ENCODE results near the gene POLR3B.
"Not testable (repeated sequence)": the region's sequence is repeated elsewhere in the genome, so short reads cannot be mapped to it uniquely, and the experiment has no call there.

Gene POLR3B

DNA sequence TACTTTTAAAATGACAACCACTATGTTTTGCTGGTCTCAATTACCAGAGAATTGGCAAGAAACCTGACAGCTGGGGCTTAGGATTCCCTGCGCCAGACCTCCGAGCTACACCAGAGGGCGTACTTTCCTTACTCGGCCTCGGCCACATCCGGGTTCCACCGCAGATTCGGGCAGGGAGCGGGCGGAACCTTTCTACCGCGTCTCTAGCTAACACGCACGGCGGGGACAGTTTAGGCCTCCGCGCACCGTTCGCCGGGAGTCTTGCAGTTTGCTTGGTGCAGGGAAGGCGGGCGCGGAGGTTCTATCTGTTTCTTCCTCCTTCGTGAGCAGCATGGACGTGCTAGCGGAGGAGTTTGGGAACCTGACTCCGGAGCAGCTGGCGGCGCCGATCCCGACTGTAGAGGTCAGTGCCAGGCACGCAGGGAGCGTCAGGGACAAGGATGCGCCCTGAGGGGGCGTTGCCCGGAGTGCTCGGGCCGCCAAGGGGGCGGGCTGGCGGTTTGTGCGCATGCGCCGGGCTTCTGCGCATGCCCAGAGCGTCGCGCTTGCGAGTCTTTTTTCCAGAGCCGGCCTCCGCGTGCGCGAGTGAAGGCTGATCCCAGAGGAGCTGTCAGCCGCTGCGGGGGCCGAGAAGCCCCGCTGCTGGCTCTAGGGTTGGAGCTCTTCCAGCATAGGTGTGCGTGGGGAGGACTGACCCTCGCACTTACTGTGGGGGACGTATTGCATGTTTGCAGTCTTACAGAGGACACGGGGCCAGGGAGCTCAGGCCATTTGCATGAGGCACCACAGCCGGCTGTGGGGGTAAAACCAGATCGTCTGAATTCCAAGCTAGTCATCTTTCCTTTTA, at the start of gene POLR3B:
Gene POLR3B (plus strand): TSS at position 200 of the 847 bp plus-strand sequence. CDS start 132 bp downstream, at position 332.
- Histone ChIP-seq H3K9me3 (ENCODE audit: control insufficient read depth in 2 of 2, low read length in 2 of 2) (no peaks in the 10 kb centered on the region), H3K36me3 (ENCODE audit: control insufficient read depth in 2 of 2, insufficient read depth in 2 of 2, low read length in 2 of 2) (no peaks in the 10 kb centered on the region), H3K27ac (ENCODE audit: low read depth in 2 of 2, low read length in 2 of 2) (peak within 1 kb of the TSS; percentile 94 to 97), H3K4me1 (ENCODE audit: control insufficient read depth in 2 of 2, insufficient read depth in 2 of 2, low read length in 2 of 2) (peaks cover 11 to 13% of the 10 kb centered on the region in 2 donors), H3K4me3 (ENCODE audit: low read length in 2 of 2) (peak within 1 kb of the TSS; percentile 81 to 94), H3K27me3 (ENCODE audit: control insufficient read depth in 2 of 2, insufficient read depth in 2 of 2, low read length in 2 of 2) (no peaks in the 10 kb centered on the region), H3K9ac (ENCODE audit: low read depth in 1 of 2, low read length in 2 of 2) (peak within 1 kb of the TSS; percentile 74 to 87)

DNA sequence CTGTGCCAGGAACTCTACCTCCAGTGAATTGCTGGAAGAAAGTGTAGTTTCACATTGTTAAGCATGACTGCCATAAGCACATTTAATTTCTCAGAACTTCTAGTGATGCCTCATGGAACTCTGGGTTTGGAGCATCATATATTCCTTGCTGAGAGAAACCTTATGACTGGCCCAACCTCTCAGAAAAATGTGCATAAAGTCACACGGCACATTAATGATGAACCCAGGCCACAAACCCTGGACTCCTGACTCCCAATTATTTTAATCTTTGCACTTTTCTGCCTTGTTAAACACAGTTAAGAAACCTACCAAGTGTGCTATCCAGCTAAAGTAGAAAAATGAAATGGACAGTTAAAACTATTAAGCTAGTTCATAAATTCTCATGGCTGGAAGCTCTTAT, 49.4 kb upstream of the POLR3B start:
- Histone ChIP-seq H3K27me3 (ENCODE audit: control insufficient read depth in 2 of 2, insufficient read depth in 2 of 2, low read length in 2 of 2) (no peaks in the 10 kb centered on the region), H3K4me3 (ENCODE audit: low read length in 2 of 2) (no peak overlapping the region), H3K36me3 (ENCODE audit: control insufficient read depth in 2 of 2, insufficient read depth in 2 of 2, low read length in 2 of 2) (peaks cover 0 to 3% of the 10 kb centered on the region in 2 donors), H3K9ac (ENCODE audit: low read depth in 1 of 2, low read length in 2 of 2) (no peak overlapping the region), H3K27ac (ENCODE audit: low read depth in 2 of 2, low read length in 2 of 2) (no peak overlapping the region), H3K9me3 (ENCODE audit: control insufficient read depth in 2 of 2, low read length in 2 of 2) (no peaks in the 10 kb centered on the region), H3K4me1 (ENCODE audit: control insufficient read depth in 2 of 2, insufficient read depth in 2 of 2, low read length in 2 of 2) (peaks cover 22 to 54% of the 10 kb centered on the region in 2 donors)

DNA sequence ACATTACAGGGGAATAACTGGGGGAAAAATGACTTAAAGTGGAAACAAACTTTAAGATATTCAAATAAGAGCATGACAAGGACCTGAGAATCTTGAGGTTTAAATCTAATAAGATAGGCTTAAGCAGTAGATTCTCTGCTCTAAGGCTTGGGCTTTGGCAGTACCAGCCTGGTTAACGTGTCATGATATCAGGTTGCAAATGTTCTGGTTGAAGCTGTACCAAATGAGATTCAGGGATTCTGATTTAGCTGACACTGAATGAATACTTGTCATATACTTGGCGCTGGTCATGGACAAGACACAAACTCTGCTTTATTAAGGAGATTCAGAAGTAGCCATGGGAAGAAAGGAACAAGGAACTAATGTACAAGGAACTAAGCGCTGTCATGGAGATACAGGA, 48.9 kb upstream of the POLR3B start:
- Histone ChIP-seq H3K27ac (ENCODE audit: low read depth in 2 of 2, low read length in 2 of 2) (no peak overlapping the region), H3K4me3 (ENCODE audit: low read length in 2 of 2) (no peak overlapping the region), H3K4me1 (ENCODE audit: control insufficient read depth in 2 of 2, insufficient read depth in 2 of 2, low read length in 2 of 2) (peaks cover 22 to 50% of the 10 kb centered on the region in 2 donors), H3K9me3 (ENCODE audit: control insufficient read depth in 2 of 2, low read length in 2 of 2) (no peaks in the 10 kb centered on the region), H3K36me3 (ENCODE audit: control insufficient read depth in 2 of 2, insufficient read depth in 2 of 2, low read length in 2 of 2) (peaks cover 0 to 3% of the 10 kb centered on the region in 2 donors), H3K9ac (ENCODE audit: low read depth in 1 of 2, low read length in 2 of 2) (no peak overlapping the region), H3K27me3 (ENCODE audit: control insufficient read depth in 2 of 2, insufficient read depth in 2 of 2, low read length in 2 of 2) (no peaks in the 10 kb centered on the region)

DNA sequence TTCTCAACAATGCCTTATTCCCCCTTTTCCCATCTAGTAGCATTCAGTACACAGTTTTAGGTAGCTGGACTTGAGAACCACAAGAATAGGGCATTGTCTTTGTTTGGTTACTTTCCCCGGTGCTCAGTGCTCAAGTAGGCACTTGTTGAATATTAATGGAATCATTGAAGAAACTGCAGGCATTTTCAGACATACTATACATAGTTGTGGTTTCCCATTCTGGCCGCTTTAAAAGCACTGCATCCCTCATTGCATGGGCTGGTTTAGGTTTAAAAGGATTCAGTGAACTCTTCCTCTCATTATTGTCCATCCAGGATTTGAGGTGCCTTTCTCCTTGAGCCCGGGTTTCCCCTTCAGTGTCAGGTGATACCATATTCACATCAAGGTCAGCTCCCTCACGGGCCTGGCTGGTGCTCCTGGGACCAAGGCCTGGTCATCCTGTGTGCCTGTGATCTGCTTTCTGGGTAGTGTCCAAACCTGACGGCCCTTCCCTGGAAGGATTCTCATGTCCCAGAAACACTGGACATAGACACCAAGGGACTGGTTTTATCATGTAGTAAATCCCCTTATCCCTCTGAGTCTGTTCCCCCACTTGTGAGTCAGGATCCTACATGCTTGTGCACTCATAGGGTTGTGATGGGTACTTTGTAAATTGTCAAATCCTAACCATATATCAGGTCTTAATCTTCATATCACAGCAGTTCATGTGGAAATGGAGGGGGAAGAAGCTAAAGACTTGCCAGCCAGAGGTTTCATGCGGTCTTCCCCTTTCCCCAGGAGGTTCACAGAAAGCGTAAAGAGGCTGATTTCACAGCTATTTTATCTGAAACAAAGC, 47.7 kb upstream of the POLR3B start:
- Histone ChIP-seq H3K9ac (ENCODE audit: low read depth in 1 of 2, low read length in 2 of 2) (no peak overlapping the region), H3K4me1 (ENCODE audit: control insufficient read depth in 2 of 2, insufficient read depth in 2 of 2, low read length in 2 of 2) (peaks cover 12 to 40% of the 10 kb centered on the region in 2 donors), H3K4me3 (ENCODE audit: low read length in 2 of 2) (no peak overlapping the region), H3K27me3 (ENCODE audit: control insufficient read depth in 2 of 2, insufficient read depth in 2 of 2, low read length in 2 of 2) (no peaks in the 10 kb centered on the region), H3K27ac (ENCODE audit: low read depth in 2 of 2, low read length in 2 of 2) (peak overlapping the region in 1 of 2 donors; percentile 17), H3K36me3 (ENCODE audit: control insufficient read depth in 2 of 2, insufficient read depth in 2 of 2, low read length in 2 of 2) (peaks cover 3 to 4% of the 10 kb centered on the region in 2 donors), H3K9me3 (ENCODE audit: control insufficient read depth in 2 of 2, low read length in 2 of 2) (no peaks in the 10 kb centered on the region)

DNA sequence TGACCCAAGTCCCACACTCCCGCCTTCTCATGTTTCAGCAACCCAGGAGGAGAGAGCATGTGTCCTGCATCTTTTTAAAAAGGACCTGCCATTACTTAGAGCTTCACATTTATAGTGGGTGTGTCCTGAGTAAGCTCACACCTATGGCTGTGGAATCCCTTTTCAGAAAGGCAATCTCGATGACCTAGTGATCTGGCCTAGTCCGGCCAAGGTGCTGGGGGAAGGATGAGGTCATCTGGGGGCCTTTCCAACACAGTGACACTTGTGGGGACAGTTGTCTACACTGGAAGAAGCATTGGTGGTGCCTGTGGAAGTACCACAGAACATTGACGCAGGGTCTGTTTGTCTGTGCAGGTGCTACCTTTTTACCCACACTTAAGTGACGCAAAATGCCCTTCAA, 46.9 kb upstream of the POLR3B start:
- no peak overlapping the region for H3K4me3 ChIP-seq (ENCODE audit: low read length in 2 of 2)
- H3K9me3 ChIP-seq (ENCODE audit: control insufficient read depth in 2 of 2, low read length in 2 of 2), result no peaks in the 10 kb centered on the region
- peaks cover 12 to 35% of the 10 kb centered on the region in 2 donors for H3K4me1 ChIP-seq (ENCODE audit: control insufficient read depth in 2 of 2, insufficient read depth in 2 of 2, low read length in 2 of 2)
- no peak overlapping the region for H3K9ac ChIP-seq (ENCODE audit: low read depth in 1 of 2, low read length in 2 of 2)
- peak overlapping the region in 1 of 2 donors; percentile 5 for H3K27ac ChIP-seq (ENCODE audit: low read depth in 2 of 2, low read length in 2 of 2)
- no peaks in the 10 kb centered on the region for H3K27me3 ChIP-seq (ENCODE audit: control insufficient read depth in 2 of 2, insufficient read depth in 2 of 2, low read length in 2 of 2)
- H3K36me3 ChIP-seq (ENCODE audit: control insufficient read depth in 2 of 2, insufficient read depth in 2 of 2, low read length in 2 of 2), result peaks cover 4 to 5% of the 10 kb centered on the region in 2 donors

DNA sequence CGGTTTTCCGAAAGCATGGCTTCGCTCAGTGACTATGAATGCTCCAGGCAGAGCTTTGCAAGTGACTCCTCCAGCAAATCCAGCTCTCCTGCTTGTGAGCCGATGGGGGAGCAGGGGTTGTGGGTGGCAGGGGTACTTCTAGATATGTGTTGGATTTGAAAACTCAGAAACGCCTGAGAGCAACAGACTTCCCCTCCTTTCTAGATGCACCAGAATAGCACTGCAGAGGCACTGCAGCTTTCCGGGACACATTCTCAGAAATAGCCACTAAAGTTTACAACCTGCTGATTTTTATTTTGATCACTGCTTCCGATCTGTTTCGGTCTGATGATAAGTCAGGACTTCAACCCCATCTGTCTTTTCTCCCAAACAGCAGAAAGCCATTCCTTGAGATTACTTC, 46.4 kb upstream of the POLR3B start:
- no peak overlapping the region for H3K4me3 ChIP-seq (ENCODE audit: low read length in 2 of 2)
- H3K9ac ChIP-seq (ENCODE audit: low read depth in 1 of 2, low read length in 2 of 2), result no peak overlapping the region
- no peaks in the 10 kb centered on the region for H3K27me3 ChIP-seq (ENCODE audit: control insufficient read depth in 2 of 2, insufficient read depth in 2 of 2, low read length in 2 of 2)
- peak overlapping the region in 1 of 2 donors; percentile 5 for H3K27ac ChIP-seq (ENCODE audit: low read depth in 2 of 2, low read length in 2 of 2)
- peaks cover 12 to 33% of the 10 kb centered on the region in 2 donors for H3K4me1 ChIP-seq (ENCODE audit: control insufficient read depth in 2 of 2, insufficient read depth in 2 of 2, low read length in 2 of 2)
- no peaks in the 10 kb centered on the region for H3K9me3 ChIP-seq (ENCODE audit: control insufficient read depth in 2 of 2, low read length in 2 of 2)
- peaks cover 4 to 9% of the 10 kb centered on the region in 2 donors for H3K36me3 ChIP-seq (ENCODE audit: control insufficient read depth in 2 of 2, insufficient read depth in 2 of 2, low read length in 2 of 2)

DNA sequence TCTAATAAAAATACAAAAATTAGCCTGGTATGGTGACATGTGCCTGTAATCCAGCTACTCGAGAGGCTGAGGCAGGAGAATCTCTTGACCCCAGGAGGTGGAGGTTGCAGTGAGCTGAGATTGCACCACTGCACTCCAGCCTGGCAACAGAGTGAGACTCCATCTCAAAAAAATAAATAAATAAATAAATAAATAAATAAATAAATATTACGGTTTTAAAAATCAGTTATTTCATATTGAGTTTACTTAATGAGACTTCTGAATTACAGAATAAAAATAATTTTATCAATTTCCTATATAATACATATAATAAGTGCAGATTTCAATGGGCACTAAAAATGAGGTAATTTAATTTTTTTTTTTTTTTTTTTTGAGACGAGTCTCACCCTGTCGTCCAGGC, 44.1 kb upstream of the POLR3B start:
- peaks cover 18 to 22% of the 10 kb centered on the region in 2 donors for H3K36me3 ChIP-seq (ENCODE audit: control insufficient read depth in 2 of 2, insufficient read depth in 2 of 2, low read length in 2 of 2)
- peaks cover 5 to 15% of the 10 kb centered on the region in 2 donors for H3K4me1 ChIP-seq (ENCODE audit: control insufficient read depth in 2 of 2, insufficient read depth in 2 of 2, low read length in 2 of 2)
- H3K9ac ChIP-seq (ENCODE audit: low read depth in 1 of 2, low read length in 2 of 2); H3K9me3 ChIP-seq (ENCODE audit: control insufficient read depth in 2 of 2, low read length in 2 of 2); H3K27ac ChIP-seq (ENCODE audit: low read depth in 2 of 2, low read length in 2 of 2); H3K27me3 ChIP-seq (ENCODE audit: control insufficient read depth in 2 of 2, insufficient read depth in 2 of 2, low read length in 2 of 2); H3K4me3 ChIP-seq (ENCODE audit: low read length in 2 of 2): not testable (repeated sequence)

DNA sequence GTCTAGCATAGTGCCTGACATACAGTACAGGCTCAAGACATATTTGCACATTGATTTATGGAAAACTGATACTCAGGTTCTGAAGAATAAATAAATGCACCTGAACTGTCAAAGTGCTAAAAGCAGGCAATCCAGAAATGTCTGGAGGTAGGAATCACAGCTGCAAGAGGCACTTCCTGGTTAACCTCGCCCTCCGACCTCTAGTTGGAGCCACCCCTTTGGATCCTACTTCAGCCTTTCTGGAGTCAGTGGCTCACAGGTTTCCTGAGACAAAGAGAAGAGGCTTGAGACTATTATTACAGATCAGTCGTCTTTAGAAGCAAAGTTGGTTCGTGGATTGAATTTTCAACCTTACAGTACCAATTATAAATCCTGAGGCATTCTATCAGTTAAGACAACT, 42.0 kb upstream of the POLR3B start:
- Histone ChIP-seq H3K4me3 (ENCODE audit: low read length in 2 of 2) (no peak overlapping the region), H3K36me3 (ENCODE audit: control insufficient read depth in 2 of 2, insufficient read depth in 2 of 2, low read length in 2 of 2) (peaks cover 22 to 34% of the 10 kb centered on the region in 2 donors), H3K27ac (ENCODE audit: low read depth in 2 of 2, low read length in 2 of 2) (no peak overlapping the region), H3K27me3 (ENCODE audit: control insufficient read depth in 2 of 2, insufficient read depth in 2 of 2, low read length in 2 of 2) (no peaks in the 10 kb centered on the region), H3K9me3 (ENCODE audit: control insufficient read depth in 2 of 2, low read length in 2 of 2) (no peaks in the 10 kb centered on the region), H3K4me1 (ENCODE audit: control insufficient read depth in 2 of 2, insufficient read depth in 2 of 2, low read length in 2 of 2) (peaks cover 5% of the 10 kb centered on the region in 2 donors), H3K9ac (ENCODE audit: low read depth in 1 of 2, low read length in 2 of 2) (no peak overlapping the region)

DNA sequence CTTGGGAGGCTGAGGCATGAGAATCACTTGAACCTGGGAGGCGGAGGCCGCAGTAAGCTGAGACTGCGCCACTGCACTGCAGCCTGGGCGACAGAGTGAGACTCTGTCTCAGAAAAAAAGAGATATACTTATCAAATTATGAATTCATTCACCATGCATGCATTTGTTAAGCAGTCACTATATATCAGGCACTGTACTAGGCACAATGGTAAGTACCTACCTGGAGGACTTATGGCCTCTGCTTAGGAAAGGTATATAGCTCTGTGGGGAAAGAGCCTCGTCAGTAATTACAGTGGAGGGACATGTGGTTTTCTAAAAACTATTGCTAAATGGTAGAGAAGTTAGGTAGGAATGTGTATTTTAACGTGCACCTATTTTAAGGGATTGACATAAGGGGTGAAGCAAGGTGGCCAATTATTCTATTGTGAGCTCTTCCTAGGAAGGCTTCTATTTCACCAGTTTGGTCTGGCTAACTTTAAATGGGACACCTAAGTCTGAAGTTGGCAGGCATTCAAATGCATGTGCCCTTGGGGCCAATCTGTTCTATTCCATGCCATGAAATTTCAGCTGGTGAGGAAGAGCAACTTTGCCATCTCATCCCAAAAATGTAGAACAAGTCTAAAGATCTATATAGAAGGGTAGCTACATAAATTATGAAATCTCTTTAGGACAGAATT, 40.0 kb upstream of the POLR3B start:
- Histone ChIP-seq H3K4me1 (ENCODE audit: control insufficient read depth in 2 of 2, insufficient read depth in 2 of 2, low read length in 2 of 2) (no peaks in the 10 kb centered on the region), H3K27ac (ENCODE audit: low read depth in 2 of 2, low read length in 2 of 2) (no peak overlapping the region), H3K9ac (ENCODE audit: low read depth in 1 of 2, low read length in 2 of 2) (no peak overlapping the region), H3K4me3 (ENCODE audit: low read length in 2 of 2) (no peak overlapping the region), H3K27me3 (ENCODE audit: control insufficient read depth in 2 of 2, insufficient read depth in 2 of 2, low read length in 2 of 2) (no peaks in the 10 kb centered on the region), H3K36me3 (ENCODE audit: control insufficient read depth in 2 of 2, insufficient read depth in 2 of 2, low read length in 2 of 2) (peaks cover 38 to 51% of the 10 kb centered on the region in 2 donors), H3K9me3 (ENCODE audit: control insufficient read depth in 2 of 2, low read length in 2 of 2) (no peaks in the 10 kb centered on the region)
